GM21786 (cell line): ENCODE results near the gene PCED1B.

Source experiments
- ATAC-seq: cut with Tn5 transposase; IDR thresholded peaks from one replicate; pipeline ENCODE4 v1.9.1; 2021; ENCODE audit not compliant: unreplicated experiment

The PCED1B gene

DNA sequence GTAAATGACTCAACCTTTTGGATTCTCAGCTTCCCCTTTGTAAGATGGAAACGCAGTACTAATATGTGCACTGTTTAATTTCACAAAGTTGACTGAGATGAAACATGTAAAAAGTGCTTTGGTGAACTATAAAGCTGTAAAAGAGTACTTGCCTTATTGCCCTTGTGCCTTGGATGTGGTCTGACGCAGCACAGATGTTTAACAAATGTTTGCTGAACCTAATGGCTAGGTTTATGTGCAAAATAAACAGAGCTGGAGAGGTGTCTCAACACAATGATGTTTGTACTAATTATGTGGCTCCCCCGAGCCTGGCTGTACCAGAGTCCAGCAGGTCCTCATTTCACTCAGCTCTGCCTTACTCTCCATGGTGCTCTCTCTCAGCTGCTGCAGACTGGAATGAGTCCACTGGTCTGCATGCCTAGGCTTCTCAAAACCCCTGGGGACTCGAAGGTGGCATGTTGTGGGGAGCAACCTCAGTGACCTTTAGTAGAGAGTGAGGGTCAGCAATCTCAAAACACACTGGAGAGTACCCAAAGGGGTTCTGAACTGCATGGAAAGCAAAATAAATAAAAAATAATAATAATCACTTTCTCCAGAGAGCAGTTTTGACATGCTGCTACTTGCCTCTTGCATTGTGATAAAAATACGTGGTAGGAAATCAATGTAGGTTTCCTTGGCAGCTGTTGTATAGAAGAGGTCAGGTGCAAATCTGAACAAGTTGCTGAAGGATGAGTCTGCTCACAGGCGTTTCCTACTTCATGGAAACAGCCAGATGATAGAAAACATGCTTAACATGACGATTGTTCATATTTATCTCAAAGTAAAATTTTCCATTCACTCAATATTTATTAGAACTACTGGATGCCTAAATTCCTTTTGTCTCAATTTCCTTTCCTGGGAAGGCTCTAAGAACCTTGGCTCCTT, 8.9 kb downstream of the PCED1B start:
- ATAC-seq = no peak

DNA sequence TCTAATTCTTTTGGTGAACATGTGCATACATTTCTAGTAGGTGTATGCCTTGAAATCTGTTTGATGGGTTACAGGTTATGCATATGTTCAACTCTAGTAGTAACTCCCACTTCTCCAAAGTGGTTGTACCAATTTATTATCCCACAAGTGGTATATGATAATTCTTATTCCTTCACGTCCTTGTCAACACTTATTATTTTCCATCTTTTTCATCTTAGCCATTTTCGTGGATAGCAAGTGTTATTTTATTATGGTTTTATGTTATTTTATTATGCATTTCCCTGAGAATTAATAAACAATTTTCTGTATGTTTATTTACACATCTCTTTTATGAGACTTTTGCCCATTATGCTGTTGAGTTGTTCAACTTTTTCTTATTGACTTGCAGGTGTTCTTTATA, 11.6 kb downstream of the PCED1B start:
- ATAC-seq = no peak

DNA sequence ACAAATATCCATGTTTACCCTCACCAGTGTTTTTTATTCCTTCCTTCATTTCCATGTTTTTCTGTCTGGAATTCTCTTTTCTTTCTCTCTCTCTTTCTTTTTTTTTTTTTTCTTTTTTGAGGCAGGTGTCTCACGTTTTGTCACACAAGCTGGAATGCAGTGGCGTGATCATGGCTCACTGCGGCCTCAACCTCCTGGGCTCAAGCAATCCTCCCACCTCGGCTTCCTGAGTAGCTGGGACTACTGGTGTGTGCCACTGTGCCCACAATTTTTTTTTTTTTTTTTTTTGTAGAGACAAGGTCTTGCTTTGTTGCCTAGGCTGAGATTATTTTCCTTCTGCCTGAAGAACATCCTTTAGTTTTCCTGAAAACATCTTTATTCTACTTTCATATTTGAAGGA, 15.4 kb downstream of the PCED1B start:
- ATAC-seq = no peak

DNA sequence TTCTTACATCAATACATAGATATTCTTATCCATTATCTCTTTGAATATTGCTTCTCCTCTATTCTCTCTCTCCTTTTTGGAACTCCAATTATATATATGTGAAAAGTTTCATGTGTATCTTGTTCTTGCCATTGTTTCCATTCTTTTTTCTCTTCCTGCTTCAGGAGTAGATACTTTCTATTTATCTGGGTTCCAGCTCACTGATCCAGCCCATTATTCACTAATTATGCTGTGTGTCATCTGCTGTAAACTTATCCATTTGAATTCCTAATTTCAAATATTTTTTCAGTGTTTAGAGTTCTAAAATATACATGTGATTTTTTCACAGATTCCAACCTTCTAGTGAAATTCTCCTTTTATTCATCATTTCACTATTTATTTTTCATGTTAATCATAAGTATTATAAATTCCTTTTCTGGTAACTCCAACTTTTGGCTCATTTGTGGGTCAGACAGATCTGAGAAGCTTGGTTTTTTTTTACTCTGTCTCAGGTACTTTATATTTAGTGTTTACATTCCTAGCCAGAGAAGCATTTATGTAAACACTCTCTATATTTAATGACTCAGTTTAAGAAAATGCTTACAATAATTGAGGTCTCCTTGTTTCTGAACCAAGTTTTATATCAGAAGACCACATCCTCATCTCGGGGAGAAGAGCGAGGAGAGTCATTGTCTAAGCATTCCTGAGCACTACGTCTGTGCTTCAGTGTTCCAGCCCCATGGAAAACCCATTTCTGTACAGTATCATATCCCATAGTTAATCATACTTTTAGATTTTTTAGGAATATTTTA, 16.2 kb downstream of the PCED1B start:
- no peak for ATAC-seq

DNA sequence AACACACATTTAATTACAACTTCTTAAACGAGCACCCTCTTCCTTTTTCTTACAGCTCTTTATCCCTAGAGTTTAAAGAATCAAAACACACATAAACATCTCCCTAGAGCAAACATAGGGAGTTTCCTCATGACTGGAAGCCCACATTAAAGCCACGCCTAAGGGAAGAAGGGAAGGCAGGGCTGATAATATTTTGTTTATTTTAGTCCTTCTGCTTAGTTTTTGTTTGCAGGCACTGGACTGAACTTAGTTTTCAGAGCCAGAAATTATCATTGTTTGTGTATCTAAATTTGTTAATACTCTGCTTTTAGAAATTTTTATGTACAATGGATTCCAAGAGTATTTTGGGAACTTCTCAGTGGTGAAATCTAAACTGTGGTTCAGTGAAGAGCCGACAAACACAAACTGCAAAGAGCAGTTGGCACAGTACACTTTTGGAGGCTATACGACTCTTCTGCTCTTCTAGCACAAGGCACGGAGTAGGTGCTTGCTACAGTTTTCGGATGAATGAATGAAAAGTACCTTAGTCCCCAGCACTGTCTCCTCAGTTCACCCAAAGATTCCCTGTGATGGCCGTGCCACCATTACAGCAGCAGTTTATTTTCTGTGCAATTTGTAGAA, 18.0 kb downstream of the PCED1B start:
- no peak for ATAC-seq

DNA sequence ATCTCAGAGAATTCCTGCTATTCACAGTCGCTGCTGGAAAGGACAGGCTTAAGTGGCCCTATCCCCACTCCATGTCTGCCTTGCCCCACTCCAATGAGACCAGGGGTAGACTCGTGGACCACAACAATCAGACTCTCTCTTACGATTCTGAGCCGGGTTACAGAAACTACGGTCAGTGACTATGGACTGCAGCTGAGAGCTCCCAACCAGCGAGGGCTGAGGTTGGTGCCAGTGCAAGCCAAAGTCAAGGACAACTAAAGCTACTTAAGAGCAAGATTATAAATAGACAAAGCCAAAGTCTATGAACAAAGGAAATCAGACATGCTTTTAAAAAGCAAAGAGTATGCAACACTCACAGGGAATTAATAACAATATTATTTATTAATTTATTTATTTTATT, 18.7 kb downstream of the PCED1B start:
- ATAC-seq = no peak

DNA sequence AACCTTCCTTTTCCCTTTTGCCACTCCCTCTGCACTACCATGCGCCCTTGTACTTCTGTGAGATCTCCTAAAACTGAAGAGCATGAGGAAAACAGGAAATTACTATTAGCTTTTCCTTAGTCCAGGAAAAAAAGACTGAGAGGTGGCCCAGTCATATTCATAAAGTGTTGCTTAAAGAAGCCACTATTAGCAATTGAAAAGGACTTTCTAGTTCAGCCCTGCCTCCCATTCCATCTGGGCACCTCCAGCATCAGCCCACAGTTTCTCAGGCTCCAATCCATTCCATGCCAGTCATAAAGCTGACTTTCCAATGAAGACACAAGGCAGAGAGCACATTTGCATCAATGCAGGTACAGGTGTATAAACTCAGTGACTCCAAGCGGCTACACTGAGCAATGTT, 20.2 kb downstream of the PCED1B start:
- ATAC-seq = no peak

DNA sequence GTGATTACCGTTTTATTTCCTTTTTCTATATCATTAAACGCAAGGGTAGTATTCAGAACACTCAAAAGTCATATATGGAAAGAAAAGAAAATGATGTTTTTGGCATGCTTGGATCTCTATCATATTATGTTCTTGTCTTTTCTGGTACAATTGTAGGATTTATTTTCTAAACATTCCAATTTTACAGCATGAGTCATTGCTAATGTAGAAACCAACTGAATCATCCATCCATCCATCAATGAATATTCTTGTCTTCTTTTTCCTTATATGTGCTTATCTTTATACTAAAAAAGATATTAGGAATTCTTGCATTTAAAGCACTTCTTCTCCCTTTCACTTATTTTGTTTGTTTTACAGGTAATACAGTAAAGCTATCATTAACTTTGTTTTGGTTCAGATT, 20.7 kb downstream of the PCED1B start:
- ATAC-seq = no peak

DNA sequence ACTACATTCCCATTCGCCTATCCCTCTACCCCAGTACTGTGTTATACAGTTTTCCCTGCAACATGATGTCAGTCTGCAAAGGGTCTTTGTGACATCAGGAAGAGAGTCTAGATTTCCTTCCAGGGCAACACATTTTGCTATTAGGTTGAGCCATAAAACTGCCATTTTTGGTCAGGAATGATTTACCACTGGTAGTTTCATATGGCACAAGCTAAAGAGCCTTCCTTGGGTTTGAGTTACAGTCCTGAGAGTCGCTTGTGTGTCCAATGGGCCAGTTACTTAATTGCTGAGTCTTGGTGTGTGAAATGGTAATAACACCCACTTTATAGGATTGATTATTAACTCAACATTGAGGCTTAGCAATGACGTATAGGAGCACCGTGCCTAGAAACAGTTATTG, 23.0 kb downstream of the PCED1B start:
- no peak for ATAC-seq

DNA sequence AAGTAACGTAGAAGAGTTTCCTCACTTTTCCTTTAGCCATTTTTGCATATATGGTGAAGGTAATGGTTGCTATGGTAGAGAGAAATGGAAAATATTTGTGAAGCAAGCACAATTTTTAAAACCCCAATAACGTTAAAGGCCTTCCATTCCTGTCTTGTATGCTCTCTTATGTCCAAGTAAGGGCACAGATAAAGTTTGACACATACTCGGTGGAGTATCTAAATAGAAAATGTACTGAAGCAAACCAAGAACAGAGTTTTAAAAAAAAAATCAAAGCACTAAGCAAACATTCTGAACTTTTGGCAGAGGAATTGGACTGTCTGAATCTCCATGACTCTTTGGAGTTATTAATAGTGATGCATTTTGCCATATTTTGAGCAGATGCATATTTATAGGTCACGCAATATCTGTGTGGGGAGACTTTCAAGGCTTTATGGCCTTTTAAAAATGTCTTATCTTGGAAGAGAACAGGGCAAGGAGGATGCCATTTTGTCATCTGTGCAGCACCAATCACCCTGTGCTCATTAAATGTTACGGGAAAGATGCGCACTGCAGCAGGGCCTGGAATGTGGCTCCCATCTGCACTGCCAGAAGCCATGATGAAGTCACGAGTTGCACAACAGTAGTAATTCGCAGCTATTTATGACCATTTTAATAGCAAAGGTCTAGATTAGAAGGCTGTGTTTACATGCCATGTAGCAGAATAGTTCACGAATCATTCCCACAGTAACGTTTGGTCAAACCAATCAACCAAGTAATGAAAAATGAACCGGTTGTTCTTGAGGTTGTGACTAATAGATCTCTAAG, 23.6 kb downstream of the PCED1B start:
- ATAC-seq = no peak

DNA sequence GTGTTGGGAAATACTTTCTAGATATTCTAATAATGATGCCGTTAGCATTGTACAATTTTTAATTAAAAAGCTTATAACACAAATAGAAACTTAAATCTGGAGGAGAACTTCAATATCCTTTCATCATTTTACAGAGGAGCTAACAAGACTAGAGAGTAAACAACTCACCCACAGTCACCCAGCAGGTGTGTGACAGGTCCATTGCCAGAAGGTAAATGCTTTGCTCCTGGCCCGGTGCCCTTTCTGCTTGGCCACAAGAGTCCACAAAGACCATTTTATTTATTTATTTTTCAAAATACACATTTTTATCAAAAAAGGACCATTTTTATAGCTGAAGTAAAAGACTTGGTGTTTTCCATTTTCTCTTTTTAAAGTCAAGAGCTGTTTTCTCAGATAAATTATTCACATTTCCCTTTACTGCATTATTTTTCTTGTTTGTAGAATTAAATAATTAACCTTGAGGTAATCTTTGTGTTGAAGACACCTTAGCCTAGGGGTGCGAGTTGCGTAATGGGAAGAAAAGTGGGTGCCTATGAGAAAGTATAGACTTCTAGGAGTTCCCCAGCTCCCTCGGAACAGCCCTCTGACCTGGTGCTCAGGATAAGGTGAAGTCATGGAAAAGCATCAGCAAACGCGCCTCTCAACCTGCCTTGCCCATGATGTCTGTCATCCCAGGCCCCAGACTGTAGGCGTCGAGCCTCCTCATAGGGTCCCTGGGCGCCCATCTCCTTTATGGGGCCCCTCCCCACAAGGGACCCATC, 26.7 kb downstream of the PCED1B start:
- ATAC-seq = no peak

DNA sequence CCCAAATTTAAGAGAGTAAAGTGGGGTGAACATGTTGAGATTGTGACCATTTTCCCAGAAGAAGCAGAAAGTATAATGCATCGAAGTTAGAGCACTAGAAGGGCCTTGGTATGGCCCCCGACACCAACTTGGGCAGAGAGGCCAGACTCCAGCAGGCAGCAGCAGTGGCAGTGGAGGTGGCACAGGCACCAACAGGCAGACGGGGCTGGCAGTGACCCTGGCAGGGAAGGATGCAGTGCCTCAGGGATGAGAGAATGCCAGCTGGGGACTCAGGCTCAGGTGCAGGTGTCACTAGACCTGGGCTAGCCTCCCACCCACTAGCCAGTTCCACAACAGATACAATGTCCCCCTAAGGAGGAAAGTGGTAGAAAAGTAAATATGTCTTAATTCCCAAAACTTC, 28.0 kb downstream of the PCED1B start:
- ATAC-seq = no peak

DNA sequence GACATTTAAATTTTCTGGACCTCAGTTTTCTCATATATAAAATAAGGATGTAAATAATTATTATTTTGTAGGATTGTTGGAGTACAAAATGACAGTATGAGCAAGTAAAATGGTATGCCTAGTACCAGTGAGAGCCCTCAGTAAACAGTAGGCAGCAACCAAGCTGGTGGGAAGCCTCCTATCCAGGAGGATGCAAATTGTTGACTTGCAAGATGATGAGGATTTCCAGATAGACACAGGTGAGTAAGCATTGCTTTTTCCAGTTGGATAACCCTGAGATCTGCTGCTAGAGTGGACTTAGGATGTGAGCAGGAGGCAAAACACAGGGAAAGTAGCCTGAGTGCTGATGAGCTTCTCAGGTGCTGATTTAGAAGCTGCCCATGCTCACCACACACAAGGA, 28.5 kb downstream of the PCED1B start:
- no peak for ATAC-seq

DNA sequence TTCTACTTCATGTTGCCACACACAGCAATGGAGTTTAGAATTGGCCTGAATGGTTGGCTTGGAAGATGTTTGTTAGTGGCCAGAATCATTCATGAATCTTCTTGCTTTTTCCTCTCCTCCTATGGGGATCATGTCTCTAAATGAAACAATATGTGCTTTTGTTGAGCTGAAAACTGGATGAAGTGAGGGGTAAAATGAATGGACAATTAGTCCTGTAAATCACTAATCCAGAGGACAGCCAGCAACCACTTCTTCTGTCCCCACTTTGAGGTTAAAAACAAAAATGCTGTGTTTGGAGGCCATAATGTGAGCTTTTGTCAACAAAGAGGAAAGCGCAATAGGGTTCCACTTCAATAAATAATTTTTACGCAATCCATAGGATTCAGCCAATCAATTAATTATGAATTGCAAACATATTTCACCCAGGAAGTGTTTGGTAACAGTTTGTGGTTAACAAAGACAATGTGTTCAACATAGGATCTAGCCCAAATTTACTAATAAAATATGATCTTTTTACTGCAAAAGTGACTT, 30.7 kb downstream of the PCED1B start:
- ATAC-seq = no peak

DNA sequence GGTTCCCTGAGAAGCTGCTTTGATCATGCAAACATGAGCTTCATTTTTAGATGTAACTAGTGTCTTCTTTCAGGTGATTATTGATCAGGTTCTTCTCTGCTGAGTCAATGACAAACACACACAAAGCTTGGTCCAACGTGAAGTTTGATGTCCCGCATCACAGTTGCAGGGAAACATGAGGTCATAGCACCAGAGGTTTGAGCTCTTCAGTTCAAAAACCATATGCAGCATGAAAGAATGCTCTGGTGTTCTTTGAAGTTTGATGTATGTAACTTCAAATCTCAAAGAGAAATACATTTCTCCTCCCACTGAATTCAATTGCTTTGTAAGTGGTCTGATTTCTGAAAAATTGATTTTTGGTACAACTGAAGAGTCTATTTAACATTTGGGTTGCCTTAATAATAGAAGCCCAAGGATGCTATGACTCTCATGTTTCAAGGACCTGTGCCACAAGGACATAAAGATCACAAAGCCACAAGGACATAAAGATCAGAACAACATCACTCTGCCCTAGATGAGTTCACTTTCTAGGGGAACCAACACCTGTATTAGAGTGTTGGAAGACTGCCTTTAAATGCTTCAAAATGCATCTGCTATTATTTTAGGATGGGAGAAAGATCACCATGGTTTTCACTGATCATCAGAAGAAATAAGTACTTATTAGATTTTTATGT, 31.4 kb downstream of the PCED1B start:
- no peak for ATAC-seq

DNA sequence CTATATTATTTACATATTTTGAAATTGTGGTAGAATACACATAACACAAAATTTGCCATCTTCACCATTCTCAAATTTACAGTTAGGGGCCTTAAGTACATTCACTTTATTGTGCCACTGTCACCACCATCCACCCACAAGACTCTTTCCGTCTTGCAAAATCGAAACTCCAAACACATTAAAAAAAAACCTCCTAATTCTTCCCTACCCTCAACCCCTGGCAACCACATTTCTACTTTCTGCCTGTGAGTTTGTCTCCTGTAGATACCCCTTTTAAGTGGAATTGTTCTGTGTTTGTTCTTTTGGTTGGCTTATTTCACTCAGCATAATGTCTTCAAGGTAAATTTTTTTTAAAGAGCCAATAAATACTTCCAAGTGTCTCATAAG, 32.0 kb downstream of the PCED1B start:
- ATAC-seq = no peak

DNA sequence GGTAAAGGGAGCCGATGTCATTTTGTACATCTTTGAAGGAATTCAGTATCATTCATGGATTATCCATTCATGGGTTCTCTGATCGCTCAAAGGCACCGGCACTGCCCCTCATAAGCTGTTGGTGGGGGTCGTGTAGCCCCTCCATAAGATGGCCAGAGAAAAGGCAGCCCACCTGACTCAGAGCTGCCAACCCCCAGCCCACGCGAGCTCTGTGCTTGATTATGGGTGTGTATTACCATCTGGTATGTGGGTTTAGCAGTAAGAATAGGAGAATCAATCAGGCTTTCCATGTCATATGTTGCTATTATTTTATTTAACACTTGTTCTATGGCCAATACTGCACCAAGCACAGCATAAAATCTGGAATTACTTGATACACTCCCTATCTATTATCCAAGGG, 32.4 kb downstream of the PCED1B start:
- no peak for ATAC-seq

DNA sequence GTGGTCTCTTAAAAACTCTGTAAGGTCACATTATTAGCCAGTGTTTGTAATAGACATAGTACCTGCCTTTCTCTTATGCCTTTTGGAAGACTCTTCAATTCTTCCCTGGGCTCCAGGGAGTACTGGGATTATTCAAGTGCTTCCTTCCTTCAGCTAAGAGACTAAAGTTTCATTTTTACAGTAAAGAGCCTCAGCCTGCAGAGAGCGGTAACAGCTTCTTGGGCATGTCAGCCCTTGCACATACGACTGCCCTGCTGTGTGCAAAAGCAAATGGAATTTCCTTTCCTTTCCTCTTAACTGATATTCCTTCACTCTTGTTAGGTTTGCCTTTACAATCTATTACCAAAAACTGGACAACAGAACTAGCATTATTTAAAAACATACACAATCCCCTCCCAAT, 33.3 kb downstream of the PCED1B start:
- ATAC-seq = no peak

DNA sequence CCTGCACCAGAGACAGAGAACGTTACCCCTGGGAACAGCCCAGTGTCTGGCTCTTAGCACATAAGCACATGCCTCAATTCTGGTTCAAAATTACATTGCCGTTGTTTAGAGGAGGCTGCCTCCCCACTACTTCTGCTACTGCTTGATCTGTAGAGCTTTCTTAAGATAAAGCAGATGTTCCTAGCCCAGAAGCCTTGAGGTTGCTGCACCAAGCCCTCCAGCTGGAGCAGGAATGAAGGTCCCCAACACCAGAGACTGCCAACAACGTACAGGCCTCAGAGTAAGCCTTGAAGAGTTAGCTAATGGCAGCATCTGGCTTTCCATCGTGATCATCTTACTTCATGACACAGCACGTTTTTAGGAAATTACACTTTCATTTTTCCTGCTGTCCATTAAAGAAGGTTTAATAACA, 35.1 kb downstream of the PCED1B start:
- ATAC-seq = no peak
